Common myeloid progenitor, CD34-positive (primary cell): ENCODE data around the gene TSPAN14.
A peak's percentile ranks its signal among the peaks of the same experiment; 100 is the strongest.

Experiments used
- CTCF ChIA-PET: fragments of 350-600 bp; sonication (Branson Sonifier 250); formaldehyde crosslinking; loops from one replicate; lab custom pipeline; 2021; ENCODE audit warnings: antibody characterized with exemption; lab: Charles Lee
- POLR2A ChIA-PET: fragments of 350-600 bp; sonication (Branson Sonifier 250); formaldehyde crosslinking; loops from one replicate; lab custom pipeline; 2021; ENCODE audit warnings: antibody characterized with exemption; lab: Charles Lee
- DNase-seq, 3 donors: peaks; one replicate each; pipeline versions ENCODE4 v3.0.0 to v3.0.0-alpha.2; 2013
- H3K27ac ChIP-seq, 2 experiments: 1 replicate in 1 of 2; 2 replicates in 1 of 2; pipeline ENCODE4 v1.7.0; 2013; ENCODE audit warnings: inconsistent platforms in 2 of 2, low read length in 2 of 2, mild to moderate bottlenecking in 2 of 2, low read depth in 1 of 2, moderate library complexity in 1 of 2; ENCODE audit not compliant: severe bottlenecking in 2 of 2, insufficient read depth in 1 of 2, poor library complexity in 1 of 2
- H3K27me3 ChIP-seq, 5 experiments: replicated peaks in 2 of 5; 1 replicate in 3 of 5; 2 replicates in 2 of 5; pipeline versions ENCODE4 v1.6.1 to v1.7.0; 2013; ENCODE audit warnings: low read length in 4 of 5, mild to moderate bottlenecking in 2 of 5, moderate library complexity in 2 of 5, inconsistent platforms in 1 of 5; ENCODE audit not compliant: insufficient read depth in 5 of 5, control insufficient read depth in 4 of 5
- H3K36me3 ChIP-seq, 4 experiments: 1 replicate in 2 of 4; 2 replicates in 2 of 4; pipeline versions ENCODE4 v1.6.1 to v1.7.0; 2013; ENCODE audit warnings: low read length in 3 of 4, control low read depth in 1 of 4, mild to moderate bottlenecking in 1 of 4; ENCODE audit not compliant: control insufficient read depth in 4 of 4, insufficient read depth in 4 of 4
- H3K4me1 ChIP-seq, 4 experiments: 1 replicate in 3 of 4; 2 replicates in 1 of 4; pipeline versions ENCODE4 v1.6.1 to v1.7.1; 2013; ENCODE audit warnings: low read length in 3 of 4, mild to moderate bottlenecking in 3 of 4, control low read depth in 1 of 4, inconsistent platforms in 1 of 4, moderate library complexity in 1 of 4; ENCODE audit not compliant: control insufficient read depth in 4 of 4, insufficient read depth in 4 of 4; ENCODE audit errors: control extremely low read depth in 1 of 4
- H3K4me3 ChIP-seq, 7 experiments: 1 replicate in 4 of 7; 2 replicates in 3 of 7; pipeline versions ENCODE4 v1.5.1 to v1.7.0; 2013; ENCODE audit warnings: mild to moderate bottlenecking in 7 of 7, low read length in 6 of 7, moderate library complexity in 6 of 7, inconsistent platforms in 2 of 7, low read depth in 2 of 7, control low read depth in 1 of 7; ENCODE audit not compliant: insufficient read depth in 4 of 7, control insufficient read depth in 1 of 7; ENCODE audit errors: extremely low read depth in 1 of 7
- H3K9me3 ChIP-seq, 5 experiments: 1 replicate in 4 of 5; 2 replicates in 1 of 5; pipeline versions ENCODE4 v1.6.1 to v1.7.1; 2013; ENCODE audit warnings: low read length in 4 of 5, mild to moderate bottlenecking in 2 of 5, inconsistent platforms in 1 of 5, low read depth in 1 of 5, moderate library complexity in 1 of 5; ENCODE audit not compliant: control insufficient read depth in 4 of 5, insufficient read depth in 2 of 5; ENCODE audit errors: control extremely low read depth in 1 of 5
- WGBS: methylation state at CpG from one replicate; pipeline ENCODE4 v1.1.5; 2013; ENCODE audit not compliant: insufficient coverage; 5-methylcytosine and 5-hydroxymethylcytosine counted together

TSPAN14 gene

DNA sequence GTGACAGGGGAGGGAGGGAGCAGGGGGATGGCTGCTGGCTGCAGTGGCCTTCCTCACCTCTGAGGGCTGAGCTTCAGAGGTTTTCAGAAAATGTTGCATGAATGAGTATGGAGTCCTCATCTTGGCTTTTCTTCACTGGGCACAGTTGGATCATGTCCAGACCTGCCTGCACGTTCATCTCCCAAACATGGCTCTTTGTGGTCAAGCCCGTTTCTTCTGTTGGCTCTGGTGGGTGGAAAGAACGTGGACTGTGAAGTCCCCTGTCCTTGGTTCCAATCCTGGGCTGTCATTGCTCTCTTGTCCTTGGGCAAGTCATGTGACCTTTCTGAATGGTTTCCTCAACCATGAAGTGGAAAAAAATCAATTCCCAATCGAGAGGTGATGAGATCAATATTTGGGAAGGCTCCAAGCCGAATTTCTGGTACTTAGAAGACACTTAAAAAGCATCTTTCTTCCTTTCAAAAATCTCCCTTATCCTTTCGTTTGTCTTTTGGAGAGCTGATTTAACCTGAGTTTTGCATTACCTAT lies 34.5 kb downstream of the TSPAN14 start:
- ChIA-PET CTCF (interaction anchor here (1.3 to 7.3 kb wide), 7 partner anchors 10 to 45 kb away, joined by 3 to 59 read pairs (median 21); no protein-coding TSS in a partner anchor), POLR2A (interaction anchor here (1.5 kb wide), 1 partner anchor 18 kb away, joined by 3 read pairs; no protein-coding TSS in a partner anchor)
- WGBS = 61% methylated on average over 3 of the region's 6 CpGs
- Histone ChIP-seq H3K4me3 (peak overlapping the region in 1 of 7 experiments; percentile 10), H3K4me1 (peaks cover 29 to 75% (median 61%) of the 10 kb centered on the region in 4 experiments), H3K27ac (no peak overlapping the region), H3K9me3 (no peaks in the 10 kb centered on the region), H3K36me3 (peaks cover 0 to 32% (median 14%) of the 10 kb centered on the region in 4 experiments), H3K27me3 (no peaks in the 10 kb centered on the region)
- DNase-seq = no peak

DNA sequence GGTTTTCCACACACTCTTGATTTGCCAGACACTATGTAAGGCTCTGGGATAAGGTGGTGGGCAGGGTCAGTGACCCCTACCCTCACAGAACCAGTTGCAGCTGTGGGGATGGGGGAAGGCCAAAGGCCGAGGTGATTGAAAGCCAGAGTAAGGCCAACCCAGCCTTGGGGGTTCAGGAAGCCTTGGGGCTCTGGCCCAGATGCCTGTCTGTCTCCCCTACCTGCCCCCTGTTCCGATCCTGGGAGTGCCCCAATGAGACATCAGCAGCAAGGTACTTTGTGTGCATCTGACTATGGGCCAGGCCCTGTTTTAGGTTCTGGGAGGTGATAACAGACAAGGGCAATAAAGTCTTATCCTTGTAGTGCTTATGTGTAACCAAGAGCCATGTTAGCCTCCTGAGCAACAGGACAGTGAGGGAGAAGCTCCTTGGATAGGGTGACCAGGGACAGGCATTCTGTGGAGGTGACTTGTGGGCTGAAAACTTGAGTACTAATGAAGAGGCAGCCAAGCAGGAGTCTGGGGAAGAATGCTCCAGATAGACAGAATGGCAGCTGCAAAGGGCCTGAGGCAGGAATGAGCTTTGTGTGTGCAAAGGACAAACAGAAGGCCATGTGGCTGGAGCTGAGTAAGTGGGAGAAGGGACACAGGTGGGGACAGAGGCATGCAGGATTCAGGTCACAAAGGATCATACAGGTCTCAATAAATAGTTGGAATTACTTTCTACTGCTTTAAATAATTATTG lies 35.4 kb downstream of the TSPAN14 start:
- CTCF ChIA-PET = interaction anchor here (1.3 to 7.3 kb wide), 6 partner anchors 9 to 46 kb away, joined by 4 to 59 read pairs (median 26); no protein-coding TSS in a partner anchor
- no peak for DNase-seq
- no peak overlapping the region for H3K4me3 ChIP-seq
- 100% methylated on average over 1 of the region's 2 CpGs for WGBS
- no peak overlapping the region for H3K27ac ChIP-seq
- no peaks in the 10 kb centered on the region for H3K9me3 ChIP-seq
- POLR2A ChIA-PET = no interaction called here
- peaks cover 0 to 37% (median 16%) of the 10 kb centered on the region in 4 experiments for H3K36me3 ChIP-seq
- no peaks in the 10 kb centered on the region for H3K27me3 ChIP-seq
- H3K4me1 ChIP-seq = peaks cover 35 to 77% (median 67%) of the 10 kb centered on the region in 4 experiments

DNA sequence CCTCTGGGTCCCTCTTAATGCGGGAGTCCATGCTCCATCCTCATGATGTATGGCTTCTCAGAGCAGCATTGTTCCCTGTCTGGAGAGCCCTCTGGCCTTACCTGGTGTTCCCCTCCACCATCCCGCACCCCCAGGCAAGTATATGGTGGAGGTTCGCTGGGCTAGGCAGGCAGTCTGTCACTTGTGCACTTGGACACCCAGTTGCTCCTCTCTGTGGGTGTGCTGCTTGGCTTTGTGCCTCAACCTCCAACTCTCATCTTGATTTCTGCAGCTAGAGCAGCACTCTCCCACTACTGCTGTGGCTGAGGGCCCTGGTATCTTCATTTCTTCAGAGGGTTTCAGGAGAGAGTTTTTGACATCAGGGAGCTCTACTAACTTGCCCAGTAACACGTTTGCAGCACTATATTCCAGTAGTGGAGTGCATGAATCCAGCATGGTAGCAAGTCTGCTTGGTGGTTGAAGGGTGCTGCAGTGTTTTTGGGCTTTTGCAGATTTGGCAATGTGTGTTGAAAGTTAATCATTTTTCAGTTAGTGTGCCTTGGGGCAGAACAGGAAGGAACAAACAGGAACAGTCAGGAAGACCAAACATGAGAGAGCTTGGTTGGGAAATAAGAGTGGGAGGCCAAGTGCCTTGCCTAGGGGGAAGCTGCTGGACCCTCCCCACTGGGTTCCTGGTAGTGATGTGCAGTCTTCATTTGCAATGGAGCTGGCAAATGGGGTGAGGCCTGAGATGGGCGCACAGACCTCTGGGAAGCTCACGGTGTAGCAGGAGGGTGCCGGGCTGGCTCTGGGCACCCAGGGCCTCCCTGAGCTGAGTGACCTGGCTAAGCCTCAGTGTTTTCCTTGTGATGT lies 37.4 kb downstream of the TSPAN14 start:
- ChIA-PET CTCF (interaction anchor here (1.0 to 3.3 kb wide), 9 partner anchors 10 to 113 kb away, joined by 3 to 18 read pairs (median 3); no protein-coding TSS in a partner anchor), POLR2A (no interaction called here)
- H3K27me3 ChIP-seq = no peaks in the 10 kb centered on the region
- peak overlapping the region in 1 of 7 experiments; percentile 10 for H3K4me3 ChIP-seq
- DNase-seq = no peak
- peaks cover 0 to 42% (median 16%) of the 10 kb centered on the region in 4 experiments for H3K36me3 ChIP-seq
- H3K4me1 ChIP-seq = peaks cover 23 to 70% (median 53%) of the 10 kb centered on the region in 4 experiments
- no peak overlapping the region for H3K27ac ChIP-seq
- H3K9me3 ChIP-seq = no peaks in the 10 kb centered on the region
- 95% methylated on average over 6 of the region's 7 CpGs for WGBS

DNA sequence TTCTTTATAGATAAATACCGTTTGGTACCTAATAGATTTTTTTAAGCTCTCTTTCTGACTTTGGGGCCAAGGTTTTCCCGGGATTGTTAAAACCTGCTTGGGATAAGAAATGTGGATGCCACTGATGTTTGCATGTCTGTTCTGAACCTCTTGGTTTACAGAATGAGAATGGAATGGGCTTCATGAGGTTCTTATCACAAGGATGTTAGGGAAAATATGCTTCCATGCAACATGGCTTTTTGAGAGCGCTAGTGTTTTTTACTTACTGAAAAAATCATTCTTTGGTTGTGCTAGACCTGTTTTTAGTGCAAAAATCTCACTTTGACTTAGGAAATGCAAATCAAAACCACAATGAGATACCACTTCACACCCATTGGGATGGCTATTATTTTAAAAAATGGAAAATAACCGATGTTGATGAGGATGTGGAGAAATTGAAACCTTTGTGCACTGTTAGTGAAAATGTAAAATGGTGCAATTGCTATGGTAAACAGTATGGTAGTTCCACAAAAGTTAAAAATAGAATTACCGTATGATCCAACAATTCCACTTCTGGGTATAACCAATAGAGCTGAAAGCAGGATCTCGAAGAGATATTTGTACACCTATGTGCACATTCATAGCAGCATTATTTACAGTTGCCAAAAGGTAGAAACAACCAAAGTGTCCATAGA lies 38.9 kb downstream of the TSPAN14 start:
- Histone ChIP-seq H3K4me3 (peak overlapping the region in 2 of 7 experiments; percentile 10 to 21), H3K4me1 (peaks cover 22 to 68% (median 48%) of the 10 kb centered on the region in 4 experiments), H3K27ac (peak overlapping the region in 1 of 2 experiments; percentile 55), H3K9me3 (no peaks in the 10 kb centered on the region), H3K36me3 (peaks cover 0 to 42% (median 16%) of the 10 kb centered on the region in 4 experiments), H3K27me3 (no peaks in the 10 kb centered on the region)
- WGBS = 80% methylated on average over 2 of the region's 6 CpGs
- ChIA-PET CTCF (interaction anchor here (0.6 to 3.3 kb wide), 5 partner anchors 12 to 48 kb away, joined by 3 to 18 read pairs (median 11); no protein-coding TSS in a partner anchor), POLR2A (no interaction called here)
- no peak for DNase-seq

DNA sequence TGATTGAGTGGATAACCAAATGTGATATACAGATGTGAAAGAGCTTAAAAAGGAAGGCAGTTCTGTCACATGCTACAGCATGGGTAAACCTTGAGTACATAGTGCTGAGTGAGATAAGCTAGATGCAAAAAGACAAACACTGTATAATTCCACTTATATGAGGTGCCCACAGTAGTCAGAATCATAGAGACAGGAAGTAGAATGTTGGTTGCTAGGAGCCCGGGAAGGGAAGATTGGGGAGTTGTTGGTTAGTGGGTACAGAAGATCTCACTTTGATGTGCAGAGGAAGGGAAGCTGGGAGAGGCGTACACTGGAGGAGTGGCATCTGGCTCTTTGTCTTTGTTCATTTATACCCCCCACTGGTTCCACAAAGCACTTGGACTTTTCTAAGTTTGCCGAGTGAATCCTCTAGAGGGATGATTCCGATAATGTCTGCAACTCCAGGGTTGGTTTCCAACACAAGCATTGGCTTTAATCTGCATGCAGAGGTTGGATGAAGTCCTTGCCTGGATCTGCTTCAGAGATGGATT lies 39.5 kb downstream of the TSPAN14 start:
- no peaks in the 10 kb centered on the region for H3K27me3 ChIP-seq
- peak overlapping the region in 2 of 7 experiments; percentile 10 to 21 for H3K4me3 ChIP-seq
- CTCF ChIA-PET = interaction anchor here (1.1 to 3.3 kb wide), 4 partner anchors 11 to 49 kb away, joined by 4 to 18 read pairs (median 13); no protein-coding TSS in a partner anchor
- peaks cover 25 to 68% (median 48%) of the 10 kb centered on the region in 4 experiments for H3K4me1 ChIP-seq
- POLR2A ChIA-PET = no interaction called here
- no peaks in the 10 kb centered on the region for H3K9me3 ChIP-seq
- H3K27ac ChIP-seq = peak overlapping the region in 1 of 2 experiments; percentile 55
- WGBS = 0% methylated on average over 3 of the region's 4 CpGs
- peak; percentile 28 to 75 (median 62) for DNase-seq
- peaks cover 0 to 42% (median 16%) of the 10 kb centered on the region in 4 experiments for H3K36me3 ChIP-seq

DNA sequence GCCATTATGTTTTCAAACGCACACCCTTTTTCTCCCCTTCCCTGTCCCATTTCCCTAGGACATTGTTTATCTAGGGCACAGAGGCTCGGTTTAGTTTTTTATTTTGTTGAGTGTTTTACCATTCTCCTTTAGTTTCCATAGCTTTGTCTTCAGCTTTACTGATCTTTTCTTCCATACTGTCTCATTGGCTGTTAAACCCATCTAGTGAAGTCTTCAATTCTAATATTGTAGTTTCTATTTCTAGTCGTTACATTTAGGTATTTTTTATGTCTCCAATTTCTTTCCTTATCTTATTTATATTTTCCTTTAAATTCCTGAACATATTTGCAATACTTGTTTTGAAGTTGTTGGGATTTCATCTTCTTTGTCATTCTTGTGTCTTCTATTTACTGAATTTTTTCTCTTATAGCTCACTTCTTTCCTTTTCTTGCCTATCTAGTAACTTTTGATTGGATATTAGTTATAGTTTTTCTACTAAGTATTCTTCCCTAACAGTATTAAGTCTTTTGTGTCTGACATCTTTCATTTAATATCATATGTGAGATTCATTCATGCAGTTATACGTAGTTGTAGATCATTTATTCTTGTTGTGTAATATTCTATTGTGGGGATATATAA lies 42.6 kb downstream of the TSPAN14 start:
- Histone ChIP-seq H3K36me3 (peaks cover 0 to 18% (median 3%) of the 10 kb centered on the region in 4 experiments), H3K4me3 (no peak overlapping the region), H3K27ac (no peak overlapping the region), H3K9me3 (no peaks in the 10 kb centered on the region), H3K27me3 (no peaks in the 10 kb centered on the region), H3K4me1 (peaks cover 29 to 89% (median 68%) of the 10 kb centered on the region in 4 experiments)
- DNase-seq = no peak
- WGBS = 100% methylated on average over 1 of the region's 4 CpGs
- CTCF ChIA-PET = interaction anchor here (1.2 to 21.8 kb wide), 6 partner anchors 9 to 52 kb away, joined by 3 to 571 read pairs (median 8); no protein-coding TSS in a partner anchor
- POLR2A ChIA-PET = no interaction called here
